HuH-7.5 (cell line): Measurements from ENCODE around the gene SF3A2.

Source experiments
- DNase-seq: peaks from one replicate; pipeline ENCODE4 v3.0.0; 2011; ENCODE audit warnings: low spot score

SF3A2 gene

DNA sequence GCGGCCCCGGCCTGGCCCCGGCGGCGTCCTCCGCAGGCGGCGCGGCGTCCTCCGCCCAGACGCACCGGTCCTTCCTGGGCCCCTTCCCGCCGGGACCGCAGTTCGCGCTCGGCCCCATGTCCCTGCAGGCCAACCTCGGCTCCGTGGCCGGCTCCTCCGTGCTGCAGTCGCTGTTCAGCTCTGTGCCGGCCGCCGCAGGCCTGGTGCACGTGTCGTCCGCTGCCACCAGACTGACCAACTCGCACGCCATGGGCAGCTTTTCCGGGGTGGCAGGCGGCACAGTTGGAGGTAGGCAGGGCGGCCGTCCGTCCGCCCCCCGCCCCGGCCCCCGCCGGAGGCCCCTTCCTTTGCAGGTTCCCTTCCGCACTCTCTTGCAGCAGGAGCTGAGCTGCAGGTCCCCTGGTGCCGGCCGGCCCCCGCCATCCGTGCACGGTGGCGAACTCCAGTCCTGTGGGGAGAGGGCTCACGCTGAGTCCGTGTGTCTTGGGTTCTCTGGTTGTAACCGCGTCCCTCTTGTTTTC lies 9.7 kb upstream of the SF3A2 start:
- DNase-seq: no peak

- no peak for DNase-seq
Observed at GRCh38 chr19:2227415-2228156, 9.0 kb upstream of the SF3A2 start.

GRCh38 chr19:2228157-2229030 lies 8.2 kb upstream of the SF3A2 start:
- no peak for DNase-seq

- no peak for DNase-seq
Observed at GRCh38 chr19:2229103-2230032, 7.3 kb upstream of the SF3A2 start.

- DNase-seq: no peak
Observed at GRCh38 chr19:2230033-2230531, 6.5 kb upstream of the SF3A2 start.

- DNase-seq: no peak
Observed at GRCh38 chr19:2230807-2231533, 5.7 kb upstream of the SF3A2 start.

DNA sequence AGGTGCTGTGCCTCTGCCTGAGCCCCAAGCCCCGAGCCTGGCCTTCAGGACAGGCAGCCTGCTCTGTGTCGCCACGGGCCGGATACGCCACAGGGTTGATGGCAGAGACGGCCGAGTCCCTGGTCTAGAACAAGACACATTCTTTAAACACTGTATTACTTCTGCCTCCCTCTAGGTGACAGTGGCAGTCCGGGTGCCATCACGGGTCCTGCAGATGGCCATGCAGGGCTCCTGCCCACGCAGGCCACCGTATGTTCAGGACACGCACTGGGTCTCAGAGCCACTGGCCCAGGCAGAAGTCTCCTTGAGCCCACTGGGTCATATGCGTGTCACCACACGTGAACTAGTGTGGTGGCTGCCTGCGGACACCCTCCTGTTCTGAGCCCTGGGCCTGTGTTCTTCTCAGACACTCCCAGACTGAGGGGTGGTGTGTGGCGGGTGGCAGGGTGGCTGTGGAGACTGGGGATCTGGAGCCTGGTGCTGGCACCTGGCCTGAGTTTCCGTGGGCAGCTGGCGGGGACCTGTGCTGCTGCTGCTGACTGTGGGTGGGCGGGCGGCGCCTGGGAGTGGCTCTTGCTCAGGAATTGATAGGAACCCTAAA lies 4.9 kb upstream of the SF3A2 start:
- peak; percentile 79 for DNase-seq

GRCh38 chr19:2232286-2233151 lies 4.1 kb upstream of the SF3A2 start:
- DNase-seq: no peak

DNA sequence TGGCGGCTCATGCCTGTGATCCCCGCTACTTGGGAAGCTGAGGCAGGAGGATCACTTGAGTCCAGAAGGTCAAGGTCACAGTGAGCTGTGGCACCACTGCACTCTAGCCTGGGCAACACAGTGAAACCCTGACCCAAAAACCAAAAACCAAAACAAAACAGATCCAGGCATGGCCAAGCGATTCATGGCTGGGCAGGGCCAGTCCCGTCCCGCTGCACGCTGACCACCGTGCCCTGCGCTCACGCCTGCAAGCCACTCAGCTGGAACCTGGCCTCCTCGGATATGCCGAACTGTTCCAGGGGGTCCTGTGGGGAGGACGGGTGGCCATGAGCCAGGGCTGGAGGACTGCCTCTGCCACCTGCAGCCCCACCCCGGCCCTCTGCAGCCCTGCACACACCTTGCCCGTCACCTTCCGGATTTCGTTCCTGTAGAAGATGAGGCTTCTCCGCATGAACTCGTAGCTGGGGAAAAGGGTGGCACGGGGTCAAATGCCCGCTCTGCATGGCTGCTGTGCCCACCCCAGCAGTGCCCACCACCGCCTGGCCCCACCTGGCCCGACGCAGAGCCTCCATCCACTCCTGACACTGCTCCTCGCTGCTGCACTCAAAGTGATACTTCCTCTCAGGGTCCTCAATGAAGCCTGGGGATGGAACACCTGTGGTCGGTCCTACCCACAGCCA lies 2.9 kb upstream of the SF3A2 start:
- DNase-seq: no peak

DNA sequence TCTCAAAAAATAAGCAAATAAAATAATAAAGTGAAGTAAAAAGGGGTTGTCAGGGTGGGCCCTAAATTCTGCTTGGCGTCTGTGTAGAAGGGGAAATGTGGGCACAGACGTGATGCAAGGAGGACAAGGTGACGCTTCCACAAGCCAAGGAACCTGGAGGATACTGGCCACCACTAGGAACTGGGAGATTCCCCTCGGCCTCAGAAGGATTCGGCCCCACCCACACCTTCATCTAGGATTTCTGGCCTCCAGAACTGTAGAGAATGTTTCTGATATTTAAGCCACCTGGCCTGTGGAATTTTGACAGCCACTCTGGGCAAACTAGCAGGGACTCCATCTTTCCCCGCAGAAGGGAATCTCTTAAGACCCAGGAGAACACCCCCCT lies 1.6 kb upstream of the SF3A2 start:
- DNase-seq: no peak

DNA sequence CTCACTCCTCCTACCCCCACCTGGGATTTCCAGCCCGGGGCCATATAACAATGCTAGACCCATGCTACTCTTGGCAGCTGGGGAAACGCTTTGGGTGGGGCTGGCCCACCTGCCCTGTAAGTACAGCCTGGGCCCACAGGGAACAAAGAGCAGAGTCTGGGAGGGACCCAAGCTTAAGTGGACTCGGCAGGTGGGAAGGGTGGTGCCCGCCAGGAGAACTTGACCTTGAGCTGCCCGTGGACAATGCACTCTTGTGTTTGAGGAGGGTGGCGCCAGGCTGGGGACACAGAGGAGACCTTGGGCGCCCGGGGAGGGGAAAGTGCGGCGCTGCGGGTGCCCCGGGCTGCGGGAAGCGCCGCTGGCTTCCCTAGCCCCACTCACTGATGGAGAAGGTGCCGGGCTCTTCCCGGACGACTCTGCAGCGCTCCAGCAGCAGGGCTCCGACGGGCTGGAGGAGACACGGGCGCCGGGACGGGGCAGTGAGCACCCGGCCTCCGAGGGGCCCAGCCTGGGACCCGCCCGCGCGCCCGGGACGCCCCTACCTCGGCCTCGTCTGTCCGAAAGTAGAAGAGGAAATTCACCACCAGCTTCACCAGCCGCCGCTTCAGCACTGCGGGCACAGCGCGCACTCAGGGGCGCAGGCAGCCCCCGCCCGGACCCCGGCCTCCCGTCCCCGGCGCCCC lies 1.1 kb upstream of the SF3A2 start:
- DNase-seq: peak; percentile 75

DNA sequence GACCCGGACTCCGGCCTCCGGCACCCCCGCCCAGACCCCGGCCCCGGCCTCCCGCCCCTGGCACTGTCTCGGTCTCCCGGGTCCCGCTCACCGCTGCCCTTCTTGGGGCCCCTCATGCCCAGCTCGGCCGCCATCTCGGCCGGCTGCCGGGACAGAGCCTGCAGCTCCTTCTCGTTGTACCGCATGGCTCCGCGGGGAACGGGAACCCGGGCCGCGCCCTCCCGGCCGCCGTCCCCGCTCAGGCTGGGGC lies 635 bp upstream of the SF3A2 start:
- no peak for DNase-seq

- DNase-seq: no peak
Observed at GRCh38 chr19:2237051-2237868, 636 bp downstream of the SF3A2 start.

GRCh38 chr19:2237869-2238153 lies 1.2 kb downstream of the SF3A2 start:
- no peak for DNase-seq

DNA sequence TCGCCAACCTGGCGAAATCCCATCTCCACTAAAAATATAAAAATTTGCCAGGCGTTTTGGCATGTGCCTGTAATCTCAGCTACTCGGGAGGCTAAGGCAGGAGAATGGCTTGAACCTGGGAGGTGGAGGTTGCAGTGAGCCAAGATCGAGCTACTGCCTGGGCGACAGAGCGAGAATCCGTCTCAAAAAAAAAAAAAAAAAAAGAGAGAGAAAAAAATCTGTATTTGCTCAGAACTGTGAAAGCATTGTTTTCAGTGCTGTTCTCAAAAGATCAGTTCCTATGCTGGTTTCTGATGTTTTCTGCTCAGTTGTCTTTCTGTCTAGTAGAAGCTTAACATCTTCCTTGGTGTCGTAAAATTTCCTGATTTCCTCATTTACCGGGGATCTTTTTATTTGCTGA lies 2.5 kb downstream of the SF3A2 start:
- no peak for DNase-seq

- DNase-seq: no peak
Observed at GRCh38 chr19:2239771-2240770, 3.4 kb downstream of the SF3A2 start.
